CMK (cell line): ENCODE measurements around the gene HOOK1.

Source experiments
- DNase-seq: peaks from one replicate; pipeline ENCODE4 v3.0.0-alpha.2; 2010; ENCODE audit warnings: low read depth

HOOK1 gene

GRCh38 chr1:59814901-59815825, at the start of gene HOOK1:
HOOK1 (plus strand) TSS chr1:59814949; CDS start chr1:59815118, 169 bp downstream.
- no peak for DNase-seq

DNA sequence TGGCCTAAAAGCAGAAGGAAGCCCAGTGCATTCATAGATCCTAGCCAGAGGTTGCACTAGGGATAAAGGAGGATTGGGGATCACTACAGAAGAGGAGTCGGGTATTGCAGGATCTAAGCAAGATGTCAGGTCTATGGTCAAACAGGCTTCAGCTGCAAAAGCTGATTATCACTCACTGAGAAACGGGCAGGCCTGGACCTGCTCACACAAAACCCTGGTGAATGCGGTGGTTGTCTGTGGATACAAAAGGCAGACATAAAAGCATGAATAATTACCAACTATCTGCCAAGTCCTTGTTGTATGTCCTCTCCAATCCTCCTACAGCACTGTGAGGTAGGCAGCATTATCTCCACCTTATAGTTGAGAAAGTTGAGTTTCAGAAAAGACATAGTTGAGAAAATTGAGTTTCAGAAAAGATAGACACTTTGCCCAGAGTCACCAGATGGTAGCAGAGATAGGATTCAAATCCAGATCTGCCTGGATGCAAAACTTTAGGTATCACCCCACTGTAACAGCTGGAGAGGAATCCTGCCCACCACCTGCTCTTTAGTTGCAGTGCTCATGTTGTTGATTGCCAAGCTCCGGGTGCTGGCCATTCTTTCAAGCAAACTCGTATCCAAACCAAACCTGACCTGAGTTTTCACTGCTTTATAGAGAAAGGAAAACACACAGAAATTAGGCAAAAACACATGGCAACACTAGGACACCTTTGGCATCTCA, 49.6 kb upstream of the HOOK1 start:
- no peak for DNase-seq

- DNase-seq: no peak
These were observed 48.4 kb upstream of the HOOK1 start for GRCh38 chr1:59766227-59766855.

GRCh38 chr1:59767119-59767518, 47.6 kb upstream of the HOOK1 start:
- DNase-seq: no peak

- no peak for DNase-seq
These were observed 45.7 kb upstream of the HOOK1 start for GRCh38 chr1:59768792-59769735.

- no peak for DNase-seq
These were observed 45.0 kb upstream of the HOOK1 start for GRCh38 chr1:59769736-59770095.

GRCh38 chr1:59771361-59771760, 43.4 kb upstream of the HOOK1 start:
- DNase-seq: no peak

GRCh38 chr1:59775480-59775879, 39.3 kb upstream of the HOOK1 start:
- no peak for DNase-seq

GRCh38 chr1:59776960-59777852, 37.5 kb upstream of the HOOK1 start:
- DNase-seq: no peak

- no peak for DNase-seq
These were observed 34.8 kb upstream of the HOOK1 start for GRCh38 chr1:59779949-59780348.

DNA sequence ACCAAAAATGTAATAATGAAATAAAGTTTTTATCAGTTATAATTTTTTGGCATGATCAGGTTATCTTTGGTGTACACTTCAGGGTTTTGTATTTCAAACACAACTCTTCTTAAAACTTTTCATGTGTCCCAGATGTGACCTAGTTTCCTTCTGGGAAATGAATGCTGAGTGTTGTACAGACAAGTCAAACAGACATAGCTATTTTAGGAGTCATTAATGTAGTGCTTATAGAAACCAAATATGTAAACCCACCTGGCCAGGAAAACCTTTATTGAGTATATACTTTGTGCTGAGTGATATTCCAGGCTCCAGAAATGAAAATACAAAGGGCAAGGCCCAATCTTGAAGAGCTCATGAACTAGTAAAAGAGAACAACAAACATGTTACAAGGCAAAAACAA, 25.9 kb upstream of the HOOK1 start:
- no peak for DNase-seq

DNA sequence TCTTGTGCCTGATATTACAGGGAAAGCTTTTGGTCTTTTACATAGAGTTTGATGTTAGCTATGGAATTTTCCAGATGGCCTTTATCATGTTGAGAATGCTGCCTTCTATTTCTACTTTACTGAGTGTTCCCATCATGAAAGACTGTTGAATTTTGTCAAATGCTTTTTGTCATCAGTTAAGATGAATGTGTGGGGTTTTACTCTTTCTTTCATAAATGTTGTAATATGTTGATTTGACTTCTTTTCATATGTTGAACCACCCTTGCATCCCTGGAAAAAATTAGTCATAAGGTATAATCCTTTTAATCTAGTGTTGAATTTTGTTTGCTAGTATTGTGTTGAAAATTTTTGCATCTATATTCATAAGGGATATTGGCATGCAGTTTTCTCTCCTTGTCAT, 16.1 kb upstream of the HOOK1 start:
- no peak for DNase-seq

- no peak for DNase-seq
These were observed 11.2 kb upstream of the HOOK1 start for GRCh38 chr1:59803458-59804038.

- DNase-seq: no peak
These were observed 10.4 kb upstream of the HOOK1 start for GRCh38 chr1:59804301-59804700.

- no peak for DNase-seq
These were observed 9.2 kb upstream of the HOOK1 start for GRCh38 chr1:59805554-59805953.

DNA sequence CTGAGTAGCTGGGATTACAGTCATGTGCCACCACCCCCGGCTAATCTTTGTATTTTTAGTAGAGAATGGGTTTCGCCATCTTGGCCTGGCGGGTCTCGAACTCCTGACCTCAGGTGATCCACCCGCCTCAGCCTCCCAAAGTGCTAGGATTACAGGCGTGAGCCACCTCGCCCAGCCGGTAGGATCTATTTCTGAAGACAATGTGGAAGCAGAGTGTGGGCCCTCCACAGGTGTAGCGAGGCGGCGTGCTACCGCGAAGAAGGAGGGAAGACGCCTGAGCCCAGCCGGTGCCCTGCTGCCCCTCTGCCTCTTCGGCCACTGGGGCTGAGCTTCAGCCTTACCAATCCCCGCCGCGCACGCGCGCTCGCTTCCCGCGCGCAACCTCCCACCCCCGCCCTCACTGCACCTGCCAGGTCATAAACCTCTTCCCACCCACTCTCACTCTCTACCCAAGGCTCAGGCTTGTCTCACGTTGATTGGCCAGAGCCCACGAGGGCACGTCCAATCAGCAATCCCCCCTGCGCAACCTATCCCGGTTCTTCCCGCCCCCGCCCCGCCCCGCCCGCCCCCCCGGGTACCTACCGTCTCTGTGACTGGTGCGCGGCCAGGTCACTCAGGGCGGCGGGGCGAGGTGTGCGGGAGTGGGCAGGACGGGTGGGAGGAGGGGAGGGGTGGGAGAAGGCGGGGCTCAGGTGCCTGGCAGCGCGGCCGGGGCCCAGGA, 409 bp upstream of the HOOK1 start:
- no peak for DNase-seq

GRCh38 chr1:59815892-59816291, 1.1 kb downstream of the HOOK1 start:
- no peak for DNase-seq

- no peak for DNase-seq
These were observed 1.6 kb downstream of the HOOK1 start for GRCh38 chr1:59816318-59816878.
